ENCODE results near the gene ABHD2. TPM values are rescaled to one million over a fixed set of nuclear protein-coding genes. Genes with fewer than 3 reads are reported as not detected.

Gene ABHD2
- total and polyA plus RNA-seq, 2 donors (not counting 3 experiments of a cell fraction or from before 2014, with no cell fraction given) = 14.0 to 62.2 TPM

DNA sequence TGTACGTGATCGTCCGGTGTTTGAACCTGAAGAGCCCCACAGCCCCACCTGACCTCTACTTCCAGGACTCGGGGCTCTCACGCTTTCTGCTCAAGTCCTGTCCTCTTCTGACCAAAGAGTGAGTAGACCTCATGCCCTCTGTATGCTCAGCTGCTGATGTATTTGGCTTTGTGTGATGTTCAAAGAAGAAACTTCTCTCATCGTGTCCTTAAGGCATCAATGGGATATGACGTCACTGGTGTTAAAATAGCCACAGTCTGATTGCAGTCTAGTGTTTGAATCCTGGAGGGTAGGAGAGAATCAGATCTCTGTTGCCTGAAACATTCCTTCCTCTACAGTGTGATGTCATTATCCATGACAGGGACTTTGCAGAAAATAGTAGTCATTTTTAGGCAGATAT lies 28.1 kb downstream of the ABHD2 start:
- no peak overlapping the region for H3K9ac ChIP-seq (replicated peaks; ENCODE audit: extremely low read depth, insufficient read depth, low read length)
- H3K4me3 ChIP-seq (replicated peaks in 1 of 3; ENCODE audit: insufficient read depth in 1 of 3, low read depth in 1 of 3, low read length in 3 of 3) = no peak overlapping the region
- no peak for DNase-seq (ENCODE audit: low read depth, low spot score)
- H3K4me1 ChIP-seq (ENCODE audit: control insufficient read depth, extremely low read depth, insufficient read depth, low read length) = peaks cover 34% of the 10 kb centered on the region
- no peaks in the 10 kb centered on the region for H3K9me1 ChIP-seq (replicated peaks; ENCODE audit: control insufficient read depth, extremely low read depth, insufficient read depth, low read length)
- ChIA-PET POLR2A (no interaction called here), CTCF (interaction anchor here (1.3 kb wide), 1 partner anchor 18 kb away, joined by 3 read pairs; no protein-coding TSS in a partner anchor)
- no peaks in the 10 kb centered on the region for H3K79me2 ChIP-seq (ENCODE audit: control insufficient read depth, insufficient read depth, low read length)
- H4K20me1 ChIP-seq (replicated peaks; ENCODE audit: control insufficient read depth, extremely low read depth, insufficient read depth, low read length) = no peaks in the 10 kb centered on the region
- H3K36me3 ChIP-seq (ENCODE audit: control insufficient read depth in 2 of 2, extremely low read depth in 1 of 2, insufficient read depth in 2 of 2, low read length in 2 of 2) = peaks cover 4% of the 10 kb centered on the region in 2 experiments
- no peak overlapping the region for H2AFZ ChIP-seq (ENCODE audit: low read depth, low read length)
- H3K27me3 ChIP-seq (ENCODE audit: control insufficient read depth in 2 of 2, insufficient read depth in 2 of 2, low read length in 2 of 2) = no peaks in the 10 kb centered on the region
- no TSS peak for BruUV-seq (replicated peaks)
- no peaks in the 10 kb centered on the region for H3K9me3 ChIP-seq (replicated peaks; ENCODE audit: control insufficient read depth, insufficient read depth, low read length)
- intact Hi-C loops (cut with micrococcal nuclease) (no loop called here), dilution Hi-C loops (cut with MboI; ENCODE audit: extremely low pct_ligation_motif_present, low sequenced_read_pairs) (no loop called here)
- H3K27ac ChIP-seq (ENCODE audit: insufficient read depth, low read depth, low read length) = no peak overlapping the region
- TF ChIP-seq FOS (IDR thresholded peaks at IDR 0.05; ENCODE audit: borderline replicate concordance, insufficient read depth, low read length) = no peak
- no peak for FAIRE-seq
- H3K4me2 ChIP-seq (ENCODE audit: insufficient read depth, low read length) = no peak overlapping the region

DNA sequence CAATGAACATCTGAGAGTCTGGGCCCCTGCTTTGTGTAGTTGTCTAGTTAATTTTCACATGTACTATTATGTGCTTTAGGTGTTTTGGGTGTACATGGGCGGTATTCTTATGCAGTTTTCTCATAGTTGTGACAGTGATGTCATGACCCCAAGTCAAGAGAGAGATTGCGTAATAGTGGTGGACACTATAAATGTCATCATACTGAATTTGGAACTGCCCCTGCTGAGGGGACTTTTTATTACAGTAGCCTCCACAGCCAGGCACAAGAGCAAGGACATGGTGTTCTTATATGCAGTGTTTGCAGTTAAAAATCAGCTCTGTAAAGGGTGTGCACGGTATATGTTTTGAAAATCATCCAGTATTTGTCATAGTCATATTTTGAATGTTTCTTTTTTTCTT lies 29.5 kb downstream of the ABHD2 start:
- no peak for DNase-seq (ENCODE audit: low read depth, low spot score)
- Histone ChIP-seq H3K4me1 (ENCODE audit: control insufficient read depth, extremely low read depth, insufficient read depth, low read length) (peaks cover 30% of the 10 kb centered on the region), H4K20me1 (replicated peaks; ENCODE audit: control insufficient read depth, extremely low read depth, insufficient read depth, low read length) (no peaks in the 10 kb centered on the region), H3K9me1 (replicated peaks; ENCODE audit: control insufficient read depth, extremely low read depth, insufficient read depth, low read length) (no peaks in the 10 kb centered on the region), H3K4me2 (ENCODE audit: insufficient read depth, low read length) (no peak overlapping the region), H2AFZ (ENCODE audit: low read depth, low read length) (no peak overlapping the region), H3K27ac (ENCODE audit: insufficient read depth, low read depth, low read length) (no peak overlapping the region), H3K4me3 (replicated peaks in 1 of 3; ENCODE audit: insufficient read depth in 1 of 3, low read depth in 1 of 3, low read length in 3 of 3) (no peak overlapping the region), H3K36me3 (ENCODE audit: control insufficient read depth in 2 of 2, extremely low read depth in 1 of 2, insufficient read depth in 2 of 2, low read length in 2 of 2) (peaks cover 4% of the 10 kb centered on the region in 2 experiments), H3K27me3 (ENCODE audit: control insufficient read depth in 2 of 2, insufficient read depth in 2 of 2, low read length in 2 of 2) (no peaks in the 10 kb centered on the region), H3K9ac (replicated peaks; ENCODE audit: extremely low read depth, insufficient read depth, low read length) (no peak overlapping the region), H3K79me2 (ENCODE audit: control insufficient read depth, insufficient read depth, low read length) (no peaks in the 10 kb centered on the region), H3K9me3 (replicated peaks; ENCODE audit: control insufficient read depth, insufficient read depth, low read length) (no peaks in the 10 kb centered on the region)
- dilution Hi-C loops (cut with MboI; ENCODE audit: extremely low pct_ligation_motif_present, low sequenced_read_pairs) = no loop called here
- ChIA-PET CTCF (interaction anchor here (1.3 to 4.2 kb wide), 6 partner anchors 10 to 212 kb away, joined by 3 to 28 read pairs (median 10); no protein-coding TSS in a partner anchor), POLR2A (no interaction called here)
- BruUV-seq (replicated peaks) = no TSS peak
- TF ChIP-seq POLR2A (IDR thresholded peaks at IDR 0.05; ENCODE audit: low read depth, low read length) (no peak), MYC (IDR thresholded peaks at IDR 0.05; ENCODE audit: low read depth, low read length) (no peak), JUN (IDR thresholded peaks at IDR 0.05; ENCODE audit: borderline replicate concordance, insufficient read depth, insufficient read length, low read depth) (no peak), POLR2AphosphoS5 (IDR thresholded peaks at IDR 0.05; ENCODE audit: insufficient read depth, low read depth, low read length) (no peak)
- TF ChIP-seq, protein P1, sequence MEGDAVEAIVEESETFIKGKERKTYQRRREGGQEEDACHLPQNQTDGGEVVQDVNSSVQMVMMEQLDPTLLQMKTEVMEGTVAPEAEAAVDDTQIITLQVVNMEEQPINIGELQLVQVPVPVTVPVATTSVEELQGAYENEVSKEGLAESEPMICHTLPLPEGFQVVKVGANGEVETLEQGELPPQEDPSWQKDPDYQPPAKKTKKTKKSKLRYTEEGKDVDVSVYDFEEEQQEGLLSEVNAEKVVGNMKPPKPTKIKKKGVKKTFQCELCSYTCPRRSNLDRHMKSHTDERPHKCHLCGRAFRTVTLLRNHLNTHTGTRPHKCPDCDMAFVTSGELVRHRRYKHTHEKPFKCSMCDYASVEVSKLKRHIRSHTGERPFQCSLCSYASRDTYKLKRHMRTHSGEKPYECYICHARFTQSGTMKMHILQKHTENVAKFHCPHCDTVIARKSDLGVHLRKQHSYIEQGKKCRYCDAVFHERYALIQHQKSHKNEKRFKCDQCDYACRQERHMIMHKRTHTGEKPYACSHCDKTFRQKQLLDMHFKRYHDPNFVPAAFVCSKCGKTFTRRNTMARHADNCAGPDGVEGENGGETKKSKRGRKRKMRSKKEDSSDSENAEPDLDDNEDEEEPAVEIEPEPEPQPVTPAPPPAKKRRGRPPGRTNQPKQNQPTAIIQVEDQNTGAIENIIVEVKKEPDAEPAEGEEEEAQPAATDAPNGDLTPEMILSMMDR (IDR thresholded peaks at IDR 0.05; ENCODE audit: extremely low read depth in 1 of 2, insufficient read depth in 1 of 2, low read depth in 1 of 2, low read length in 2 of 2) = no peak
- TF ChIP-seq, protein P2, sequence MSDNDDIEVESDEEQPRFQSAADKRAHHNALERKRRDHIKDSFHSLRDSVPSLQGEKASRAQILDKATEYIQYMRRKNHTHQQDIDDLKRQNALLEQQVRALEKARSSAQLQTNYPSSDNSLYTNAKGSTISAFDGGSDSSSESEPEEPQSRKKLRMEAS (IDR thresholded peaks at IDR 0.05; ENCODE audit: insufficient read depth, insufficient read length) = no peak
- no peak for FAIRE-seq
- intact Hi-C loops (cut with micrococcal nuclease) = no loop called here

All from endothelial cell of umbilical vein (primary cell).